Embryonic facial prominence (tissue), 1 donor: ENCODE measurements around the gene SMIM13.

Experiments
- DNase-seq: peaks from one replicate; pipeline ENCODE4 v3.0.0-alpha.2; 2016; ENCODE audit errors: extremely low spot score

Gene SMIM13

DNA sequence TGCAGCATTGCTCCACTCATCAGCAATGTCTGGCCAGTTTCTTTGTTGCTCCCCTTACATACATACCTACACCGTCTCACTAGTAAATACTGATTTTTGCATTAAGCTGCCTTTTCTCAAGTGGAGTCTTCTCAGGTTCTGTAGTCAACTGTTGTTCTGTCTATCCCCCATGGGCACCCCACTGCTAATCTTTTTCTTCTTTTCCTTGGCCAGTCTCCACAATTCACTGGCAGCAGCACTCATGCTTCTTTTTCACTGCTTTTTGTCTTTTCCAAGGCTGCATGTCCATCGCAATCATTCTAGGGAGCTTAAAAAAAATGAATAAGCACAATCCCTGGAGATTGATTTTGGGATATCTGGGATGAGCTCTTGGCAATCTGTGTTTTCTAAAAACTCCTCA, 28.2 kb downstream of the SMIM13 start:
- DNase-seq = no peak

DNA sequence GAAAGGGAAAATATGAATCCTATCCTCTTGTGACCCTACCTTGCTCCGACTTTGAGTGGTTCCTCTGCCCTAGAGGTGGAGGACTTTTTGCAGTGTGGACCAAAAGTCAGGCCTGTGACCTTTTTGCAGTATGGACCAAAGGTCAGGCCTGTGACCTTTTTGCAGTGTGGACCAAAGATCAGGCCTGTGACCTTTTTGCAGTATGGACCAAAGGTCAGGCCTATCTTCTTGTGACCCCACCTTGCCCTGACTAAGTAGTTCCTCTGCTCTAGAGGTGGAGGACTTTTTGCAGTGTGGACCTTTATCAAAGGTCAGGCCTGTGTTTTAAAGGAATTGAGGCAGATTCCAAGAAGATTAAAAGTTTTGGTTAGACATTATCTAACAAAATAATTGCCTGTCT, 28.7 kb downstream of the SMIM13 start:
- no peak for DNase-seq

DNA sequence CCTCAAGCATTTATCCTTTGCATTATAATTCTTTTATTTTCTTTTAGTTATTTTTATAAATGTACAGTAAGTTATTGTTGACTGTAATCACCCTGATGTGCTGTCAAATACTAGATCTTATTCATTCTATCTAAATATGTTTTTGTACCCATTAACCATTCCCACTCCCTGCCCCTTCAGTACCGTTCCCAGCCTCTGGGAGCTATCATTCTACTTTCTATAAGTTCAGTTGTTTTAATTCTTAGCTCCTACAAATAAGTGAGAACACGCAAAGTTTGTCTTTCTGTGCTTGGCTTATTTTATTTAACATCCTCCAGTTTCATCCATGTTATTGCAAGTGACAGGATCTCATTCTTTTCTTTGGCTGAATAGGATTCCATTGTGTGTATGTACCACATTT, 30.3 kb downstream of the SMIM13 start:
- no peak for DNase-seq

DNA sequence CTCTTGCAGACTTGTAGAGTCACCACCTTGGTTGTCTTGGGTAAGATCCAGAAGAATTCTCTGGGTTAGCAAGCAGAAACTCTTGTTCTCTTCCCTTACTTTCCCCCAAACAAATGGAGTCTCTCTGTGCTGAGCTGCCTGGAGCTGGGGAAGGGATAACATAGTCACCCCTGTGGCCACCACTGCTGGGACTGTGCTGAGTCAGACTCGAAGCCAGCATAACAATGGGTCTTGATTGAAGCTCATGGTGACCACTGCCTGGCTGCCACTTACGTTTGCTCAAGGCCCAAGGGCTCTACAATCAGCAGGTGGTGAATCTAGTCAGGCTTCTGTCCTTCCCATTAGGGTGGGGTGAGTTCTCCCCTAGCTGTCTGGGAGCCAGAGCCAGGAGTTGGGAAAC, 33.2 kb downstream of the SMIM13 start:
- no peak for DNase-seq

DNA sequence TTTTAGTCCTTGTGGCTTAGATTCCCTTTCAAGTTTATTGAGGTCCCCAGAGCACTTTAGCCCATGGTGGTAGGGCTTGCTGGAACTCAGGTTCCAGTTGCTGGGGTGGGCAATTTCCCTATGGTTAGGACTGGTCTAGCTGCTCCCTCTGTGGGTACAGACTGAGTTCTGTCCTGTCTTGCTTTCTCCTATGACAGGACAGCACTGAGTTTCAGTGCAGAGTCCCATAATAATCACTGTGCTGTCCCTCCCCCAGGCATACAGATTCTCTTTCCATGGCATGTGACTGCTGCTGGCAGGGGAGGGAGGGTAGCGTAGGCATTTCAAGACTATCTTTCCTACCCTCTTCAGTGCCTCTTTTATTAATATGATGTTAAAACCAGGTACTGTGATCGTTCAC, 35.0 kb downstream of the SMIM13 start:
- DNase-seq = no peak

DNA sequence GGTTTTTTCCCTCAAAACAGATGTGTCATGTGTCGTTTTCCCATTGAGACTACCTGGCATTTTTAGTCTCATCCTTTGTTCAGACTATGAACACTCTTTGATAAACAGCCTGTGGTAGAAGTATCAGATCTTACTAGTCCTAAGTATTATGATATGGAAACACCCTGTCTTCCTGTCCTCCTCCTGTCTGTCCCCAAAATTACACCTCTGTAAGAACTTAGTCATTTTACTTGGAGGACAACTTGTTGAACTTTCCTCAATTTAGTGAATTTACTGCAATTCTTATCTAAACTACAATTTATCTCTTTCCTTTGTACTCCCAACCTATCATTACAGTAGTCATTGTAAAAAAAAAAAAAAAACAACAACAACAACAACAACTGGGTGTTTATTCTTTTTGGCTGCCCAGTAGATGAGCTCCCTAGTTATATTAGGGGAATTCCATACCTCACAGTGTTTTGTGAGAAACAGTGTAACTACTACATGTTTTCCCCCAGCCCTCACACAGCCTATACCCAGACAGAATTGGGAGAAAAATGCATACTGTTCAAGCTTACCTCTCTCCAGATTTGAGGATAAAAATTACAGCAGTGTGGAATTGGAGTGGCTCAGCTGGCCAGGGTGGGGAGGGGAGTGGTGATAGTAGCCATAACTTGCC, 36.4 kb downstream of the SMIM13 start:
- DNase-seq = no peak

DNA sequence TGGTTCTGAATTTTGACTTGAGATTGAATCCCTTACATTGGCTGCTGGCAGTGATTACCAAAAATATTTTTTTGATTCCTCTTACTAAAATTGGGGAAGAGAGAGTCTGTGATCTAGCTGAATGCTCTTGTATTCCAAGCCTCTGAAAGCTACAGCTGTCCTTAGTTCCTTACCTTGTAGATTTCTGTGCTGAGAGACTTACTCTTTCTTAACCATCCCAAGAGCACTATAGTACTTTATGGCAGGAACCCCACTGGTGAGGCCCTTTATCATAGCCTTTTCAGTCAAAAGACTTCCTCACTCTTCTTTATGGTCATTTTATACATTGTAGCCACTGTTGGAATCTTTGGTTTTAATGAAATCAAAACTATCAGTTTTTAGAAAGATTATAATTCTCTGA, 37.0 kb downstream of the SMIM13 start:
- no peak for DNase-seq

DNA sequence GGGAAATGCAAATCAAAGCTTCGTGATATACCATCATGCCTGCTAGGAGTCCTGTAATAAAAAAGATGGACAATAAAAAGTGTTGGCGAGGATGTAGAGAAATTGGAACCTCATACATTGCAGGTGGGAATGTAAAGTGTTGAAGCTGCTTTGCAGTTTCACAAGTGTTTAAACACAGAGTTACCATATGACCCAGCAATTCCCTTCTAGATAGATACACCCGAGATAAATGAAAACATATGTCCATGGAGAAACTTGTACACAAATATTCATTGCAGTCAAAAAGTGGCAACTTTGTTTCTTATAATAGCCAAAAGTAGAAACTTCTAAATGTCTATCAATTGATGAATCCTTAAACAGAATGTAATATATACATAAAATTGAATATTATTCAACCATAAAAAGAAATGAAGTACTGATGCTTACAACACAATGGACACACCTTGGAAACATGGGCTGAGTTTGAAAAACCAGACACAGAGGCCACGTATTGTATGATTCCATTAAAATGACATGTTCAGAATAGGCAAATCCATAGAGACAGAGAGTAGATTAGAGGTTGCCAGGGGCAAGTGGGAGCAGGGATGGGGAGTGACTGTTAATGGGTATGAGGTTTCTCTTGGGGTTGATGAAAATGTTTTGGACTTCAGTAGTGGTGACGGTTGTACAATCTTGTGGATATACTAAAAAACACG, 38.7 kb downstream of the SMIM13 start:
- no peak for DNase-seq

DNA sequence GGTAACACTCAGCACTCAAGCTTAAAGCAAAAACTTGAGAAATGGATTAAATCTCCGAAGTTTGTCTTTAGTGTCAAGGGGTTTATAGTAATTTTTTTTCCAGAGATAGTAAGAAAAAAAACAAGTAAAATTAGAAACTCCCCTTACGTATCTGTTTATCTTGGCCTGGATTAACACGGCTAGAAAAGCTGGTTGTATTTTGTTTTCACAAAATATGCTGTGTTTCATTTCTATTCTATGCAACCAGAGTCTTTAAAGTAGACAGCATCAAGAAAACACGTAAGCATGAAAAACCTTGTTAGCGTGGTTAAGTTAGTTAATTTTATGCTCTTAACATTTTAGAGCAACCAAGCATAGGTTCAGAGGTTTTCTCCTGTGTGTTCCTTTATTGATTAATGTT, 39.6 kb downstream of the SMIM13 start:
- no peak for DNase-seq

DNA sequence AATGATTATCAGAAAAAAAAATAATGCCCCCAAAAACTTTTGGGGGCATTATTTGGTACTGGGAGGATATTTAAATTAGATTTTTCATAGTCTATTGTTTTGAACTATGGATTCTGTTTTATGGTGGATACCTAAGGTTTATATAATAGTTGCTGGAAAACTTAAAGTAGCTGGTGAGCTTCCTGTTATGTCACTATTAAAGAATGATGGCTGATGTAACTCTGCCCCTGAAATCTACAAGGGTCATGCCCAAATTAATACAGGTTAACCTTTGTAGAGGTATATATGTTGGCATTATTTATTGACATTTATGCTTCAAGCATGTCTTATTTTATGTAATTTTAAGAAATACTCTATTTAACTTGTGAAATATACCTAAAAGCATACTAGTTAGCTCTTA, 43.2 kb downstream of the SMIM13 start:
- DNase-seq = no peak

DNA sequence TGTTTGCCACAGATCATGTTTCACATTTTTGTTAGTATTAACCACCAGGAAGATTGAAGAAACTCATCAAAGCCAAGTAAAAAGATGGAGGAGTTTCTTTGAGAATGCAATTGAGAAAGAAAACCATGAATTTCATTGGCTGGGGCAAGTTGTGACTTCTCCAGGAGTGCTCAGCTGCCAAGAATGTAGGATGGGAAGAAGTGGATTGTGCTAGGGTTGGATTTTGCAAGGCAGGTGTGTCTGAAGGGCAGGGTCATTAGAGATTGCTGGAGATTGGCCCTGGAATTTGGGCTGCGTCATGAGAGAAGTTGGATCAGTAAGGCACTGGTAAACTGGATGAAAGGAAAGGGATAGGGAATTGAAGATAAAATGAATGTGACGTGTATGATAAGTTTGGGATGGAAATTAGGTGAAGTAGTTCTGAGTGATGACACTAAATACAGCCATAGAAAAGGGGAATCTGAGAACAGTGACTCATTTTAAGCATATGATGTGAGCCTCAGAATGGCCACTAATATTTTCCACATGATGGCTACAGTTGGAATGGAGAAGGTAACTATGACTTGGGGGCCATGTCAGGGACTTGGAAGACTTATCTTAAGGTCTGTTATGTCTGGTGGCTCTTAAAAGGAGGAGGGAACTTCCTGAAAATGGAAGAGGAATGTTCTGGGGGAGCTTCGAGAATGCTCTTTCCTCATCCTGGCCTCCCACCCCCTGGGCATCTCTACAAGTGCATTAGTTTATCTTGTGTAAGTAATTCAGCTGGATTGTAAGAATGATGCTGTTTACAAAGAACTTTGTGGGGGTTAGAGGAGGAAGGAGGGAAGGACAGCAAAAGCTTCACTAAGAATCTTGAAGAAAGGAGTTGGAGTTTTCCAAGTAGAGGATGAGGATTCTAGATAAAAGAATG, 45.7 kb downstream of the SMIM13 start:
- no peak for DNase-seq

DNA sequence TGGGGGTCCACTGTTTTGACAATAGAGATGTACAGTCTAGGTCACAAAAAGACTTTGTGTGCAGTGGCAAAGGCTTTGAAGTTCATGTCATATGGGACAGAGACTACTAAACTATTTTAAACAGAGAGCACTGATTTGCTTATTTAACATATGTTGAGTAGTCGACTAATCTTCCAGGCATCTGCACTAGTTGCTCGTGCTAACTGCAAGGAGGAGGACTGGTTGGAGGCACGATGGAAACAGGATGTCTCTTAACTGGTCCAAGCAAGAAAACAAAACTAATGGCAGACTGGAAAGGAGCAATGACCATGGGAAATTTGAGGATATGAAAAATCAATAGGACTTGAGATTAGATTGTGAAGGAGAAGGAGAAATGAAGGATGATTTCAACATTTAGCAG, 46.4 kb downstream of the SMIM13 start:
- no peak for DNase-seq

DNA sequence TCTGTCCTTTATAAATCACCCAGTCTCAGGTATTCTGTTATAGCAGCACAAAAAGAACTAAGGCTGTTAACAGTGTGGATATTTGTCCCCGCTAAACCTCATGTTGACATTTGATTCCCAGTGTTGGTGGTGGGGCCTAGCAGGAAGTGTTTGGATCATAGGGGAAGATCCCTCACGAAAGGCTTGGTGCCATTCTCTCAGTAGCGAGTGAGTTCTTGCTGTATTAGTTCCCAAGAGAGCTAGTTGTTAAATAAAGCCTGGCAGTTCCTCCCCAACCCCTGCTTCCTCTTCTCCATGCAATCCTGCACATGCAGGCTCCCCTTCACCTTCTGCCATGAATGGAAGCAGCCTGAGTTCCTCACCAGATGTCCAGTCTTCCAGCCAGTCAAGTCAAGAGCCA, 47.7 kb downstream of the SMIM13 start:
- no peak for DNase-seq

DNA sequence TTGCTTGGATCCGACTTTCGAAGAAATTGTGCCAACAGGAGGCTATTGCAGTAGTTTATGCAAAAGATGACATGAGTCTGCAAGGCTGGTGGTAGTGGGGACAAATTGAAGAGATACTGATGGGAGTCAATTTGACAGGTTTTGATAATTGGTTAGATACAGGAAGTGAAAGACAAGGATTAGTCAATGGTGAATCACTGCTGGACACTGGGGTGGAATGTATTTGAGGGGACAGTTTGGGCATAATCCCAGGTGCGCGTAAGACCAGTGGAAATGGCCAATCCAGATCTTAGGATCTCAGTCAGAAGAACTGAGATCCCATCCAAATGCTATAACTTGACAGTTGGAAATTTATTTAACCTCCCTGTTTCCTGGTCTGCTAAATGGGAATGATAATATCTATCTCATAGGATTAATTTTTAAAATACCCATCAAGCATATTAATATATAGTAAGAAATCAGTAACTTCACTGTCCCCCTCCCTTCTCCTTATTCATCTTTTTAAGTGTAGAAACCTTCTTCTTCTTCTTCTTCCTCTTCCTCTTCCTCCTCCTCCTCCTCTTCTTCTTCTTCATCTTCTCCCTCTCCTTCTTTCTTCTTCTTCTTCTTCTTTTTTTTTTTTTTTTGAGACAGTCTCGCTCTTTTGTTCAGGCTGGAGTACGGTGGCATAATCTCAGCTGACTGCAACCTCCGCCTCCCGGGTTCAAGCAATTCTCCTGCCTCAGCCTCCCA, 48.8 kb downstream of the SMIM13 start:
- no peak for DNase-seq

DNA sequence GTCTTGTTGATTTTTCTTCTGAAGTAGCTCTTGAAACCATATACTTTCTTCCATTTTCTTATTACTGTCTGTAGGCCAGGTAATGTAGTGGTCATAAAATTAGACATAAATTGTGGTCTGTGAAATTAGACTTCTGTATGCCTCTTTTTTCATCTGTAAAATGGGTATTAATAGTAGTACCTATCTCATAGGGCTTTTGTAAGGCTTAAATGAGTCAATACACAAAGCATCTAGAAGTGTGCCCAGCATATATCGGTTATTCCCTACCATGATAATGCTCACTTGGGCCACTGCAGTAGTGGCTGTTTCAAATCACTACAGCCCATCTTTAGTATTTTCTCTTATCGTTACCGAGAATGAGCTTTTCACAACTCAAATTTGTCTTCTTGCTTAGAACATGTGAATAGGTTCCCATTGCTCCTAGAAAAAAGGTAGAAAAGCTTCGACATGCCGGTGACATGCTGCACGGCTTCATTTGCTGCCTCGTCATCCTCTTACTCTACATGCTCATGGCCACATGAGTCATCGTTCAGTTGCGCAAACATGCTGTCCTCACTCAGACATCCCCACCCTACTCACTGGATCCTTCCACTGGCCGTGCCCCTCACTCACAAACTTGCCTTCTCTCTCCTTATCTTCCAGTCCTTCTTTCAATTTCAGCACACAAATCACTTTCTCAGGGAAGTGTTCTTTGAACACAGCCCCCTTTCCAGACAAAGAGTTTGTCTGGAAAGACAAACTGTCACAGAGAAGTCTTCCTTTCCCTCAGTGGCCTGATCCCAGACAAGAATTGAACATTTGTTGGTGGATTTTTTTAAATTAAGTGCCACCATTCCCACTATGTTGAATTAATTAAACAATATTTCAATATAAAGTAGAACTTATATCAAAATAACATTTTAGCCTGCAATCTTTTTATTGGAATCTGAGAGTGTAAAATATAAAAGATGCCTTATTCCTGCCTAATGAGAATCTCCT, 50.0 kb downstream of the SMIM13 start:
- DNase-seq = no peak

DNA sequence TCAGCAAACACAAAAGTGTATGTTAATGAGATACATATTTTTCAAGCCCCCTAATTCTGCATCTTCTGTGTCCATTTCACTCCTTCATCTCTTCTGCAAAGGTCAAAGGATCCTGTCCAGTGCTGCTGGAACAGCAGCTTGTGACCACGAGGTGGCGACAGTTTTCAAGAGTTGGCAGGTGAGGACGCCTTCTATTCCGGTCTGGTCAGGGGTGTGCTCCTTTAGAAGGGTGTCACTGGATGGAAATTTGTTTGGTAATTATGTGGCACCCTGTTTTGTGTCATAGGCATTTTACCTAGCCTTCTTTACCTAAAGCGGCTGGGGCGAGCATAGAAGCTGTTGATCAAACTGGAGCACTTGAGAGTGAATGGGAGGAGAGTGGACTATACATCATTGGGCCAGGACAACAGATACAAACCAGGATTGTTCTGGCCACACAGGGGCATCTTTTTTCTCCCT, 50.8 kb downstream of the SMIM13 start:
- peak; percentile 28 for DNase-seq

DNA sequence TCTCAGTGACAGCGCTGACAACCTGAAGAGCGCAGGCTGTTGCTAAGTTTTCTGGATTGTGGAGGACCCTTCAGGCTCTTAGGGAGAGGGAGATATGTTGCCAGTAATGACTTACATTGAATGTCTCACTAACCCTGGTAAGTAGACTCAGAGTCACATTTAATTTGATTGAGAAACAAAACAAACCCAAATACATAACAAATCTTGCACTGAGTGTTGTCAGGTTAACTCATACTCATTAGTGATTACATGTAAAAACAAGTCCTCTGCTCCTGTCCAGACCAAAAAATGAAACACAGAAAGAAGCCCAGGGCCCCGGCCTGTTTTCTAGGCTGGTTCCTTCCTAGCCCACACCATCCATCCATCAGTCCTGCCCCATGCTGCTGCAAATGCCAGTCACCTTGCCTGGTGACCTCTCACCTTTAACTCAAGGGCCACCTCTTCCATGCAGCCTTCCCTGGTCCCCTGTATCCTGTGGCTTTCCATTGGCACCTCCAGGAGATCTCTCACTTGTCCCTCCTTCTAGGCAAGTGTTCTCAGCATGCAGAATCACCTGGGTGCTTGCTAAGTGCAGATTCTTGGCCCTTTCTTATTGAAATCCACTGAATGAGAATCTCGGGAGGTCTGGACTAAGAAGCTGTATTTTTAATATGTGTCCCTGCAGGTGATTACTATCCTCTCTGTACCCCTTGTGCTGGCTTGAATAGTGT, 52.6 kb downstream of the SMIM13 start:
- DNase-seq = no peak

DNA sequence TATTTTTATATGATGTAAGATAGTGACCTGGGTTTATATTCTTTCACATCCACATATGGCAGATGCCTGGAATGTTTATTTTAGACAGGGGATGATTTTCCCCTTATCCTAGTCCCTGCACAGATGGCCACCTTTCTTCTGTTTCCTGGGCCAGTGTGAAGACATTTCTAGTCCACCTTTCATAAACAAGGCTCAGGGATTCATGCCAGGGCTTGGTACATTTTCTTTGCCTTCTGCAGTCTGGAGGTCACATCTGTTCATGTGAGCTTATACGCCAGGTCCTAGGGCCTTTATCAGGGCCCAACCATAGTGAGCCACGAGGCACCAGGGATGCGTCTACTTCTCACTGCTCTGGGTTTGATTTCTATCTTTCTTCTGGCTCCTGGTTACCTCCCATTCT, 55.9 kb downstream of the SMIM13 start:
- no peak for DNase-seq

DNA sequence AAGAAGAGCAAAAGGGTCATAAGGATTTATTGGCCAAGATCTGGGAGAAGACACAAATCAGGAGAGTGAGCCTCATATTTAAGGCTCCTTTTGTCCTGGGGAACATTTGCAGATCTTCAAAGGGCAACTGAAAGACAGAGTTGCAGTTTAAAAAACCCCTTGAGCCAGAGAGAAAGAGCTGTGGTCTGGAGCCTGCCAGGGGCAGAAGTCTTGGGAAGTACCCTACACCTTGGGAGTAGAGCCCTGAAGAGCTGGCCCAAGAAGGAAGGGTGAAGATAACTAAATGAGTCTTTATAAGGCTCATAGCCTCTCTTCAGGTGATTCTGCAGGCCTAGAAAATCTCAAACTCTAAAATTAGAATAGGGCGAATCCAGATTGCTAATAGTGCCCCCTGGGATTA, 57.9 kb downstream of the SMIM13 start:
- DNase-seq = no peak

DNA sequence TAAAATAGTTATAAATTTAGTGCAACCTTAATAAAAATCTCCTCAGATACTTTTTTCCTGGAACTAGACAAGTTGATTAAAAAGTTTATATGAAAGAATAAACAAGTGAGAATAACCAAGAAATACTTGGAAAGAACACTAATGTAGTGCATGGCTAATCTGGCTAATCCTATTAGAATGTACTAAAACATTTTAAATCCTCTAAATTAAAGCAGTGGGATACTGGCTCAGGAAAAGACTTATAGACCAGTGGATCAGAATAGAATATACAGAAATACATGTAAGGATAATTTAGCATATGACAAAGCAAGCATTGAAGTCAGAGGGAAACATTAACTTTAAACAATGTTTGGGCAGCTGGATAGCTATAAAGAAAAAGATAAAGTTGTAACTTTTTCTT, 58.9 kb downstream of the SMIM13 start:
- no peak for DNase-seq
